GM23338 (cell line): ENCODE data around the gene RPS18.

Experiments used
- CREB1 ChIP-seq: fragments of 250-450 bp; sonication (Bioruptor Pico); IDR thresholded peaks from 2 replicates; pipeline ENCODE4 v1.5.0; 2020; ENCODE audit warnings: low read depth, mild to moderate bottlenecking, moderate library complexity
- EZH2 ChIP-seq: fragments of 200-600 bp; sonication (generic); IDR thresholded peaks from one replicate; pipeline ENCODE4 v1.8.0; 2017; ENCODE audit warnings: antibody characterized with exemption, mild to moderate bottlenecking, low read depth; ENCODE audit not compliant: unreplicated experiment
- EZH2phosphoT487 ChIP-seq: fragments of 200-600 bp; sonication (generic); IDR thresholded peaks from one replicate; pipeline ENCODE4 v1.8.1; 2018; ENCODE audit warnings: antibody characterized with exemption; ENCODE audit not compliant: unreplicated experiment
- NANOG ChIP-seq: IDR thresholded peaks from 2 replicates; pipeline ENCODE4 v1.6.1; 2016; ENCODE audit warnings: antibody characterized with exemption, borderline replicate concordance
- POLR2AphosphoS5 ChIP-seq: IDR thresholded peaks from 2 replicates; pipeline ENCODE4 v1.6.1; 2016; ENCODE audit warnings: antibody characterized with exemption, low read depth
- TF ChIP-seq, protein P1 (sequence below), 2 experiments: fragments of 200-600 bp in 1 of 2; sonication (generic) in 1 of 2; conservative IDR thresholded peaks; 2 replicates each; pipeline versions ENCODE4 v1.5.1 to v1.6.1; 2016 to 2017; ENCODE audit warnings: antibody characterized with exemption in 2 of 2, low read depth in 2 of 2, mild to moderate bottlenecking in 2 of 2, moderate library complexity in 1 of 2
- TF ChIP-seq, protein P2 (sequence below): IDR thresholded peaks from one replicate; pipeline ENCODE4 v1.6.1; 2018; ENCODE audit warnings: antibody characterized with exemption; ENCODE audit not compliant: unreplicated experiment

DNA sequence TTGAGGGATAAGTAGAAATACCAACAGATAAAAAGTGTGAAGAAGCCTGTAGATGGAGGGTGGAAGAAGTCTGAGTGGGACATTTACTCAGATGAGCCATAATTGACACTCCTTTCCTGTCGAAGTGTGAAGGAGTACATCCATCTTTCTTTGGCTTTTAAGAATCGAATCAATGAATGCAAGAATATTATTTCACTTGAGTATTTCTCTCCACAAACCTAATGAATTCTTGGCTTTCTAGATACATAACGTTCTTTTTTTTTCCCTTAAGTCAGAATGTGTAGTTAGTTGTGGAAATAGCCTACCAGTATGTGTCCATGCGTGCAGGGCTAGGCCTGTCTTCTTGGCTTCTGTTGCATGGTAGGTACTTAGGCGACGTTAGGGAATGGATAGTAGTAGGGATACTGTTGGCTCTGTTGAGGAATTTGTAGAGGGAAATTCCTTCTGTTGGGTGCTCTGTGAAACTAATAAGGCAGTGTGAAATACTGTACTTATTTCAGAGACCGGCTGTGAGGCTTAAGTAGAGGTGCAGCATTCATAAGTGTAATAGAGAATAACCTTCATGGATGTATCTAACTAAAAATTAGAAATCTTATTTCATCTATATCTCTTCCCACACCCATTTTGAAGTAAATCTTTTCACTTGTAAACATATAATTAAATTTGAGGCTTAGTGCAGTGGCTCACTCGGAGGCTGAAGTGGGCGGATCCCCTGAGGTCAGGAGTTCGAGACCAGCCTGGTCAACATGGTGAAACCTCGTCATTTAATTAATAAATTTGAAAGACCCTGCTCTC lies 1.5 kb downstream of the RPS18 start:
- TF ChIP-seq, protein P1, sequence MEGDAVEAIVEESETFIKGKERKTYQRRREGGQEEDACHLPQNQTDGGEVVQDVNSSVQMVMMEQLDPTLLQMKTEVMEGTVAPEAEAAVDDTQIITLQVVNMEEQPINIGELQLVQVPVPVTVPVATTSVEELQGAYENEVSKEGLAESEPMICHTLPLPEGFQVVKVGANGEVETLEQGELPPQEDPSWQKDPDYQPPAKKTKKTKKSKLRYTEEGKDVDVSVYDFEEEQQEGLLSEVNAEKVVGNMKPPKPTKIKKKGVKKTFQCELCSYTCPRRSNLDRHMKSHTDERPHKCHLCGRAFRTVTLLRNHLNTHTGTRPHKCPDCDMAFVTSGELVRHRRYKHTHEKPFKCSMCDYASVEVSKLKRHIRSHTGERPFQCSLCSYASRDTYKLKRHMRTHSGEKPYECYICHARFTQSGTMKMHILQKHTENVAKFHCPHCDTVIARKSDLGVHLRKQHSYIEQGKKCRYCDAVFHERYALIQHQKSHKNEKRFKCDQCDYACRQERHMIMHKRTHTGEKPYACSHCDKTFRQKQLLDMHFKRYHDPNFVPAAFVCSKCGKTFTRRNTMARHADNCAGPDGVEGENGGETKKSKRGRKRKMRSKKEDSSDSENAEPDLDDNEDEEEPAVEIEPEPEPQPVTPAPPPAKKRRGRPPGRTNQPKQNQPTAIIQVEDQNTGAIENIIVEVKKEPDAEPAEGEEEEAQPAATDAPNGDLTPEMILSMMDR (conservative IDR thresholded peaks at IDR 0.05; ENCODE audit: low read depth in 2 of 2): no peak
- TF ChIP-seq, protein P2, sequence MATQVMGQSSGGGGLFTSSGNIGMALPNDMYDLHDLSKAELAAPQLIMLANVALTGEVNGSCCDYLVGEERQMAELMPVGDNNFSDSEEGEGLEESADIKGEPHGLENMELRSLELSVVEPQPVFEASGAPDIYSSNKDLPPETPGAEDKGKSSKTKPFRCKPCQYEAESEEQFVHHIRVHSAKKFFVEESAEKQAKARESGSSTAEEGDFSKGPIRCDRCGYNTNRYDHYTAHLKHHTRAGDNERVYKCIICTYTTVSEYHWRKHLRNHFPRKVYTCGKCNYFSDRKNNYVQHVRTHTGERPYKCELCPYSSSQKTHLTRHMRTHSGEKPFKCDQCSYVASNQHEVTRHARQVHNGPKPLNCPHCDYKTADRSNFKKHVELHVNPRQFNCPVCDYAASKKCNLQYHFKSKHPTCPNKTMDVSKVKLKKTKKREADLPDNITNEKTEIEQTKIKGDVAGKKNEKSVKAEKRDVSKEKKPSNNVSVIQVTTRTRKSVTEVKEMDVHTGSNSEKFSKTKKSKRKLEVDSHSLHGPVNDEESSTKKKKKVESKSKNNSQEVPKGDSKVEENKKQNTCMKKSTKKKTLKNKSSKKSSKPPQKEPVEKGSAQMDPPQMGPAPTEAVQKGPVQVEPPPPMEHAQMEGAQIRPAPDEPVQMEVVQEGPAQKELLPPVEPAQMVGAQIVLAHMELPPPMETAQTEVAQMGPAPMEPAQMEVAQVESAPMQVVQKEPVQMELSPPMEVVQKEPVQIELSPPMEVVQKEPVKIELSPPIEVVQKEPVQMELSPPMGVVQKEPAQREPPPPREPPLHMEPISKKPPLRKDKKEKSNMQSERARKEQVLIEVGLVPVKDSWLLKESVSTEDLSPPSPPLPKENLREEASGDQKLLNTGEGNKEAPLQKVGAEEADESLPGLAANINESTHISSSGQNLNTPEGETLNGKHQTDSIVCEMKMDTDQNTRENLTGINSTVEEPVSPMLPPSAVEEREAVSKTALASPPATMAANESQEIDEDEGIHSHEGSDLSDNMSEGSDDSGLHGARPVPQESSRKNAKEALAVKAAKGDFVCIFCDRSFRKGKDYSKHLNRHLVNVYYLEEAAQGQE: no peak
- TF ChIP-seq EZH2 (no peak), POLR2AphosphoS5 (no peak), EZH2phosphoT487 (no peak), CREB1 (CRISPR knock-in tag) (no peak), NANOG (no peak)
